CD4-positive, alpha-beta T cell treated with Interleukin-4 for 1 hour (primary cell): ENCODE data around the gene KLF2.

Experiments used
- DNase-seq, 2 donors: peaks; one replicate each; pipeline ENCODE4 v3.0.0-alpha.2; 2020 to 2022

KLF2 gene

GRCh38 chr19:16308081-16308480 is 16.5 kb upstream of the KLF2 start:
- DNase-seq: no peak

GRCh38 chr19:16309643-16310042 is 15.0 kb upstream of the KLF2 start:
- no peak for DNase-seq

- peak in 1 of 2 donors; percentile 69 for DNase-seq
These were observed 8.7 kb upstream of the KLF2 start for GRCh38 chr19:16315825-16316505.

GRCh38 chr19:16316506-16316882 is 8.1 kb upstream of the KLF2 start:
- DNase-seq: no peak

- peak; percentile 51 to 57 for DNase-seq
These were observed 5.1 kb upstream of the KLF2 start for GRCh38 chr19:16319481-16319880.

GRCh38 chr19:16320987-16321386 is 3.6 kb upstream of the KLF2 start:
- no peak for DNase-seq

- DNase-seq: no peak
These were observed 518 bp downstream of the KLF2 start for GRCh38 chr19:16325161-16325527.

- DNase-seq: peak; percentile 70 to 77
These were observed 1.2 kb downstream of the KLF2 start for GRCh38 chr19:16325641-16326400.

- peak; percentile 70 for DNase-seq
These were observed 2.0 kb downstream of the KLF2 start for GRCh38 chr19:16326401-16327168.

GRCh38 chr19:16327169-16327475 is 2.5 kb downstream of the KLF2 start:
- DNase-seq: no peak

GRCh38 chr19:16327501-16327900 is 2.9 kb downstream of the KLF2 start:
- DNase-seq: peak; percentile 45 to 53

GRCh38 chr19:16327911-16328823 is 3.5 kb downstream of the KLF2 start:
- peak; percentile 82 to 89 for DNase-seq

- DNase-seq: peak; percentile 89 to 90
These were observed 4.3 kb downstream of the KLF2 start for GRCh38 chr19:16328824-16329482.

- DNase-seq: peak; percentile 97
These were observed 5.8 kb downstream of the KLF2 start for GRCh38 chr19:16330368-16330801.

GRCh38 chr19:16330806-16331690 is 6.4 kb downstream of the KLF2 start:
- DNase-seq: peak; percentile 47 to 72

GRCh38 chr19:16333001-16333586 is 8.5 kb downstream of the KLF2 start:
- peak in 1 of 2 donors; percentile 40 for DNase-seq

- no peak for DNase-seq
These were observed 9.8 kb downstream of the KLF2 start for GRCh38 chr19:16334411-16334810.

- peak; percentile 60 to 61 for DNase-seq
These were observed 10.6 kb downstream of the KLF2 start for GRCh38 chr19:16335226-16335625.

GRCh38 chr19:16336571-16336970 is 11.9 kb downstream of the KLF2 start:
- no peak for DNase-seq

- DNase-seq: no peak
These were observed 13.3 kb downstream of the KLF2 start for GRCh38 chr19:16337809-16338469.
